ENCODE data around the gene TSPAN17. TPM values are rescaled to one million over a fixed set of nuclear protein-coding genes. Genes with fewer than 3 reads are reported as not detected.
A peak's percentile ranks its signal among the peaks of the same experiment; 100 is the strongest.
"Not testable (repeated sequence)": the region's sequence is repeated elsewhere in the genome, so short reads cannot be mapped to it uniquely, and the experiment has no call there.

The TSPAN17 gene
- total RNA-seq, 5 donors from 2014 or later (not counting 1 experiment from before 2014, with no cell fraction given), result 20.2 to 39.3 (median 30.0) TPM

- peaks cover 2 to 88% of the 10 kb centered on the region in 2 experiments for H3K27me3 ChIP-seq (replicated peaks in 1 of 2; ENCODE audit: control insufficient read depth in 2 of 2, extremely low read depth in 1 of 2, insufficient read depth in 2 of 2, low read length in 1 of 2)
- ATAC-seq (replicated peaks in 1 of 4) (no peak), DNase-seq (no peak)
- no peak overlapping the region for H3K4me3 ChIP-seq (ENCODE audit: control insufficient read depth in 1 of 2, extremely low read depth in 1 of 2, low read length in 1 of 2)
- H3K4me1 ChIP-seq (ENCODE audit: control insufficient read depth in 1 of 2, extremely low read depth in 1 of 2, insufficient read depth in 2 of 2, low read length in 2 of 2), result no peaks in the 10 kb centered on the region
- Mint-ChIP-seq H3K27me3 (peaks cover 57 to 89% of the 10 kb centered on the region in 2 donors), H3K4me1 (no peaks in the 10 kb centered on the region), H3K27ac (no peak overlapping the region), H3K9me3 (no peaks in the 10 kb centered on the region), H3K4me3 (no peak overlapping the region), H3K36me3 (no peaks in the 10 kb centered on the region)
- ChIA-PET CTCF (no interaction called here), POLR2A (no interaction called here)
- H3K36me3 ChIP-seq (ENCODE audit: control insufficient read depth in 2 of 2, extremely low read depth in 1 of 2, insufficient read depth in 1 of 2, low read length in 1 of 2), result no peaks in the 10 kb centered on the region
- WGBS (ENCODE audit: insufficient coverage), result 66% methylated on average over 9 of the region's 10 CpGs
- no peak overlapping the region for H3K27ac ChIP-seq (ENCODE audit: low read length)
- no peaks in the 10 kb centered on the region for H3K9me3 ChIP-seq
Measured at GRCh38 chr5:176697267-176697933, 50.1 kb downstream of the TSPAN17 start.

DNA sequence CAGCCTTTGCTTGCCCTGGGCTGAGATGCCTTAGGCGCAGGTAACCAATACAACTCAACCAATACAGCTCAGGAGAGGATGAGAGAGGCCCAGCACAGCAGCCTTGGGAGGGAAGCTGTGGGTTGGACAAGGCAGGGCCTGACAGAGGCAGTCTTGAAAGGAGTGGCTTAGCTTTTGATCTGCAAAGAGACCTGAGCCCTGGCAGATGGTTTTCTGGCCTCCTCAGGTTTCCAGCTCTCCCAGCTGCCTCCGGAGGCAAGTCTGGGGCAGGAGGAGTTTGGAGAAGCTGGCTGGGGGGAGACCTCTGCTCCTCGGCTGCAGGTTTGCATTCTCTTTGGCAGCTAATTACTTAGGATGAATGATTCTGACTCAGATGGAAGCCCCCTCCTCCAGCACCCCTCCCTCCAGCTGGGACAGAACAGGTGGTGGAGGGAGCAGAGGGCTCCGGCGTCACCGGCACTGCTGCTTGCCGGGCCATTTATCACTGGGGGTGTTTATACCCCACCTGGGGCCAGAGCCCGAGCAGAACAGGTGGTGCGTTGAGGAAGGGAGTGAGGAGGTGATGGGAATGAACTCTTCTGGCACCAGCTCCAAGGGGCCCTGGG, 50.8 kb downstream of the TSPAN17 start:
- H3K27ac Mint-ChIP-seq, result no peak overlapping the region
- no peaks in the 10 kb centered on the region for H3K9me3 Mint-ChIP-seq
- H3K4me1 ChIP-seq (ENCODE audit: control insufficient read depth in 1 of 2, extremely low read depth in 1 of 2, insufficient read depth in 2 of 2, low read length in 2 of 2), result no peaks in the 10 kb centered on the region
- ChIA-PET POLR2A (no interaction called here), CTCF (no interaction called here)
- no peaks in the 10 kb centered on the region for H3K36me3 ChIP-seq (ENCODE audit: control insufficient read depth in 2 of 2, extremely low read depth in 1 of 2, insufficient read depth in 1 of 2, low read length in 1 of 2)
- H3K4me1 Mint-ChIP-seq, result no peaks in the 10 kb centered on the region
- no peaks in the 10 kb centered on the region for H3K36me3 Mint-ChIP-seq
- H3K27me3 Mint-ChIP-seq, result peaks cover 50 to 87% of the 10 kb centered on the region in 2 donors
- peaks cover 2 to 88% of the 10 kb centered on the region in 2 experiments for H3K27me3 ChIP-seq (replicated peaks in 1 of 2; ENCODE audit: control insufficient read depth in 2 of 2, extremely low read depth in 1 of 2, insufficient read depth in 2 of 2, low read length in 1 of 2)
- ATAC-seq (replicated peaks in 1 of 4) (no peak), DNase-seq (no peak)
- H3K4me3 Mint-ChIP-seq, result no peak overlapping the region
- 45% methylated on average over 6 of the region's 9 CpGs for WGBS (ENCODE audit: insufficient coverage)
- no peak overlapping the region for H3K4me3 ChIP-seq (ENCODE audit: control insufficient read depth in 1 of 2, extremely low read depth in 1 of 2, low read length in 1 of 2)
- no peak overlapping the region for H3K27ac ChIP-seq (ENCODE audit: low read length)
- H3K9me3 ChIP-seq, result no peaks in the 10 kb centered on the region

- H3K4me3 ChIP-seq (ENCODE audit: control insufficient read depth in 1 of 2, extremely low read depth in 1 of 2, low read length in 1 of 2); DNase-seq; H3K9me3 Mint-ChIP-seq; H3K27ac ChIP-seq (ENCODE audit: low read length); H3K9me3 ChIP-seq; H3K4me1 ChIP-seq (ENCODE audit: control insufficient read depth in 1 of 2, extremely low read depth in 1 of 2, insufficient read depth in 2 of 2, low read length in 2 of 2); CTCF ChIA-PET; H3K4me1 Mint-ChIP-seq; ATAC-seq (replicated peaks in 1 of 4); H3K4me3 Mint-ChIP-seq; H3K36me3 ChIP-seq (ENCODE audit: control insufficient read depth in 2 of 2, extremely low read depth in 1 of 2, insufficient read depth in 1 of 2, low read length in 1 of 2); H3K36me3 Mint-ChIP-seq; POLR2A ChIA-PET; H3K27ac Mint-ChIP-seq: not testable (repeated sequence)
- 100% methylated on average over 1 of the region's 5 CpGs for WGBS (ENCODE audit: insufficient coverage)
- peaks cover 47 to 82% of the 10 kb centered on the region in 2 donors for H3K27me3 Mint-ChIP-seq
- peaks cover 2 to 84% of the 10 kb centered on the region in 2 experiments for H3K27me3 ChIP-seq (replicated peaks in 1 of 2; ENCODE audit: control insufficient read depth in 2 of 2, extremely low read depth in 1 of 2, insufficient read depth in 2 of 2, low read length in 1 of 2)
Measured at GRCh38 chr5:176699446-176699845, 52.2 kb downstream of the TSPAN17 start.

- Mint-ChIP-seq H3K36me3 (no peaks in the 10 kb centered on the region), H3K4me3 (no peak overlapping the region), H3K9me3 (no peaks in the 10 kb centered on the region), H3K4me1 (no peaks in the 10 kb centered on the region), H3K27ac (no peak overlapping the region), H3K27me3 (peaks cover 42 to 83% of the 10 kb centered on the region in 2 donors)
- 31% methylated on average over 4 of the region's 16 CpGs for WGBS (ENCODE audit: insufficient coverage)
- H3K36me3 ChIP-seq (ENCODE audit: control insufficient read depth in 2 of 2, extremely low read depth in 1 of 2, insufficient read depth in 1 of 2, low read length in 1 of 2), result no peaks in the 10 kb centered on the region
- H3K27me3 ChIP-seq (replicated peaks in 1 of 2; ENCODE audit: control insufficient read depth in 2 of 2, extremely low read depth in 1 of 2, insufficient read depth in 2 of 2, low read length in 1 of 2), result peaks cover 2 to 83% of the 10 kb centered on the region in 2 experiments
- peak in 1 of 4 experiments; percentile 27 for ATAC-seq (replicated peaks in 1 of 4)
- DNase-seq, result peak in 1 of 35 experiments; percentile 14
- POLR2A ChIA-PET, result no interaction called here
- no peak overlapping the region for H3K4me3 ChIP-seq (ENCODE audit: control insufficient read depth in 1 of 2, extremely low read depth in 1 of 2, low read length in 1 of 2)
- no peaks in the 10 kb centered on the region for H3K9me3 ChIP-seq
- H3K27ac ChIP-seq (ENCODE audit: low read length), result no peak overlapping the region
- no peaks in the 10 kb centered on the region for H3K4me1 ChIP-seq (ENCODE audit: control insufficient read depth in 1 of 2, extremely low read depth in 1 of 2, insufficient read depth in 2 of 2, low read length in 2 of 2)
- CTCF ChIA-PET, result interaction anchor here in 1 of 2 donors (0.6 kb wide), 1 partner anchor 252 kb away, joined by 4 read pairs; no protein-coding TSS in a partner anchor
Measured at GRCh38 chr5:176700239-176700847, 53.1 kb downstream of the TSPAN17 start.

- Mint-ChIP-seq H3K27ac (no peak overlapping the region), H3K27me3 (peaks cover 34 to 59% of the 10 kb centered on the region in 2 donors), H3K36me3 (no peaks in the 10 kb centered on the region), H3K4me3 (no peak overlapping the region), H3K4me1 (no peaks in the 10 kb centered on the region), H3K9me3 (no peaks in the 10 kb centered on the region)
- H3K27me3 ChIP-seq (replicated peaks in 1 of 2; ENCODE audit: control insufficient read depth in 2 of 2, extremely low read depth in 1 of 2, insufficient read depth in 2 of 2, low read length in 1 of 2), result peaks cover 2 to 70% of the 10 kb centered on the region in 2 experiments
- ATAC-seq (replicated peaks in 1 of 4) (no peak), DNase-seq (no peak)
- H3K36me3 ChIP-seq (ENCODE audit: control insufficient read depth in 2 of 2, extremely low read depth in 1 of 2, insufficient read depth in 1 of 2, low read length in 1 of 2), result no peaks in the 10 kb centered on the region
- ChIA-PET POLR2A (no interaction called here), CTCF (no interaction called here)
- no peak overlapping the region for H3K4me3 ChIP-seq (ENCODE audit: control insufficient read depth in 1 of 2, extremely low read depth in 1 of 2, low read length in 1 of 2)
- no peaks in the 10 kb centered on the region for H3K9me3 ChIP-seq
- no peak overlapping the region for H3K27ac ChIP-seq (ENCODE audit: low read length)
- 72% methylated on average over 10 of the region's 27 CpGs for WGBS (ENCODE audit: insufficient coverage)
- H3K4me1 ChIP-seq (ENCODE audit: control insufficient read depth in 1 of 2, extremely low read depth in 1 of 2, insufficient read depth in 2 of 2, low read length in 2 of 2), result no peaks in the 10 kb centered on the region
Measured at GRCh38 chr5:176702671-176703641, 55.7 kb downstream of the TSPAN17 start.

- no peaks in the 10 kb centered on the region for H3K36me3 ChIP-seq (ENCODE audit: control insufficient read depth in 2 of 2, extremely low read depth in 1 of 2, insufficient read depth in 1 of 2, low read length in 1 of 2)
- H3K27me3 ChIP-seq (replicated peaks in 1 of 2; ENCODE audit: control insufficient read depth in 2 of 2, extremely low read depth in 1 of 2, insufficient read depth in 2 of 2, low read length in 1 of 2), result peaks cover 2 to 62% of the 10 kb centered on the region in 2 experiments
- 87% methylated on average over 11 of the region's 13 CpGs for WGBS (ENCODE audit: insufficient coverage)
- CTCF ChIA-PET, result no interaction called here
- Mint-ChIP-seq H3K27me3 (peaks cover 28 to 50% of the 10 kb centered on the region in 2 donors), H3K4me1 (no peaks in the 10 kb centered on the region), H3K4me3 (no peak overlapping the region), H3K27ac (no peak overlapping the region), H3K36me3 (no peaks in the 10 kb centered on the region), H3K9me3 (no peaks in the 10 kb centered on the region)
- no peaks in the 10 kb centered on the region for H3K9me3 ChIP-seq
- no peak for ATAC-seq (replicated peaks in 1 of 4)
- no peak for DNase-seq
- no peak overlapping the region for H3K27ac ChIP-seq (ENCODE audit: low read length)
- POLR2A ChIA-PET, result no interaction called here
- H3K4me3 ChIP-seq (ENCODE audit: control insufficient read depth in 1 of 2, extremely low read depth in 1 of 2, low read length in 1 of 2), result no peak overlapping the region
- no peaks in the 10 kb centered on the region for H3K4me1 ChIP-seq (ENCODE audit: control insufficient read depth in 1 of 2, extremely low read depth in 1 of 2, insufficient read depth in 2 of 2, low read length in 2 of 2)
Measured at GRCh38 chr5:176703857-176704256, 56.6 kb downstream of the TSPAN17 start.
